Endothelial cell of umbilical vein (primary cell): Measurements from ENCODE around the gene SREBF1. TPM values are rescaled to one million over a fixed set of nuclear protein-coding genes. Genes with fewer than 3 reads are reported as not detected.

Source experiments
- BruUV-seq: library from RNA; stranded (reverse); fragments of 400-500 nt; replicated peaks from 2 replicates; lab custom pipeline; 2021; lab: Mats Ljungman, UMichigan
- CTCF ChIA-PET: fragments of 300-600, 350-600 bp; sonication (Branson Sonifier 250); formaldehyde crosslinking; loops from one replicate; lab custom pipeline; 2021; ENCODE audit warnings: antibody characterized with exemption, inconsistent platforms; lab: Charles Lee
- POLR2A ChIA-PET: fragments of 300-600, 350-600 bp; sonication (Branson Sonifier 250); formaldehyde crosslinking; loops from one replicate; lab custom pipeline; 2021; ENCODE audit warnings: antibody characterized with exemption, inconsistent platforms; lab: Charles Lee
- DNase-seq: peaks from one replicate; pipeline ENCODE4 v3.0.0-alpha.2; 2011; ENCODE audit warnings: low read depth, low spot score
- FAIRE-seq: peaks from 2 replicates; lab custom pipeline; 2011; peaks lifted over from hg19 to GRCh38; lab: Jason Lieb, UNC
- H2AFZ ChIP-seq: 2 replicates; pipeline ENCODE4 v1.6.0; 2012; ENCODE audit warnings: low read depth, low read length, control low read depth, inconsistent platforms
- H3K27ac ChIP-seq: 2 replicates; pipeline ENCODE4 v1.5.1; 2011; ENCODE audit warnings: low read depth, mild to moderate bottlenecking, control low read depth, low read length, moderate library complexity; ENCODE audit not compliant: insufficient read depth
- H3K27me3 ChIP-seq, 2 experiments: 2 replicates each; pipeline versions ENCODE4 v1.6.0 to v1.6.1; 2011; ENCODE audit warnings: low read length in 2 of 2, mixed read lengths in 1 of 2; ENCODE audit not compliant: control insufficient read depth in 2 of 2, insufficient read depth in 2 of 2
- H3K36me3 ChIP-seq, 2 experiments: 2 replicates in 1 of 2; 3 replicates in 1 of 2; pipeline ENCODE4 v1.5.1; 2011; ENCODE audit warnings: low read length in 2 of 2, mild to moderate bottlenecking in 1 of 2, moderate library complexity in 1 of 2; ENCODE audit not compliant: control insufficient read depth in 2 of 2, insufficient read depth in 2 of 2; ENCODE audit errors: extremely low read depth in 1 of 2
- H3K4me1 ChIP-seq: 3 replicates; pipeline ENCODE4 v1.5.1; 2011; ENCODE audit warnings: mild to moderate bottlenecking, low read length; ENCODE audit not compliant: control insufficient read depth, insufficient read depth; ENCODE audit errors: extremely low read depth
- H3K4me2 ChIP-seq: 2 replicates; pipeline ENCODE4 v1.6.1; 2011; ENCODE audit warnings: low read length, control low read depth, mixed read lengths; ENCODE audit not compliant: insufficient read depth
- H3K4me3 ChIP-seq, 3 experiments: fragments of 200-600 bp in 1 of 3; sonication (generic), shearing (Covaris generic) in 1 of 3; replicated peaks in 1 of 3; 2 replicates each; pipeline ENCODE4 v1.5.1; 2011 to 2016; ENCODE audit warnings: control low read depth in 3 of 3, low read length in 3 of 3, mild to moderate bottlenecking in 2 of 3, inconsistent platforms in 1 of 3, low read depth in 1 of 3, moderate library complexity in 1 of 3; ENCODE audit not compliant: insufficient read depth in 1 of 3
- H3K79me2 ChIP-seq: 2 replicates; pipeline ENCODE4 v1.6.0; 2012; ENCODE audit warnings: low read length, inconsistent platforms; ENCODE audit not compliant: control insufficient read depth, insufficient read depth
- H3K9ac ChIP-seq: replicated peaks from 2 replicates; pipeline ENCODE3; 2011; ENCODE audit warnings: low read length, control low read depth; ENCODE audit not compliant: insufficient read depth; ENCODE audit errors: extremely low read depth
- H3K9me1 ChIP-seq: replicated peaks from 3 replicates; pipeline ENCODE4 v1.6.0; 2011; ENCODE audit warnings: mild to moderate bottlenecking, low read length; ENCODE audit not compliant: control insufficient read depth, insufficient read depth; ENCODE audit errors: extremely low read depth
- H3K9me3 ChIP-seq: replicated peaks from 2 replicates; pipeline ENCODE4 v1.5.1; 2012; ENCODE audit warnings: low read length, inconsistent platforms; ENCODE audit not compliant: control insufficient read depth, insufficient read depth
- H4K20me1 ChIP-seq: replicated peaks from 2 replicates; pipeline ENCODE3; 2011; ENCODE audit warnings: mild to moderate bottlenecking, low read length; ENCODE audit not compliant: control insufficient read depth, insufficient read depth; ENCODE audit errors: extremely low read depth
- EZH2 ChIP-seq: IDR thresholded peaks from 2 replicates; pipeline ENCODE4 v1.6.1; 2012; ENCODE audit warnings: borderline replicate concordance, low read depth, mild to moderate bottlenecking, moderate library complexity, low read length, inconsistent platforms; ENCODE audit not compliant: severe bottlenecking
- FOS ChIP-seq: IDR thresholded peaks from 2 replicates; pipeline ENCODE4 v1.6.1; 2011; ENCODE audit warnings: mild to moderate bottlenecking, low read length, moderate library complexity, borderline replicate concordance; ENCODE audit not compliant: insufficient read depth
- GATA2 ChIP-seq: IDR thresholded peaks from 2 replicates; pipeline ENCODE4 v1.7.0; 2011; ENCODE audit warnings: low read depth, mild to moderate bottlenecking, moderate library complexity, mixed read lengths, low read length; ENCODE audit not compliant: insufficient read length, insufficient read depth
- JUN ChIP-seq: IDR thresholded peaks from 2 replicates; pipeline ENCODE4 v1.6.1; 2011; ENCODE audit warnings: borderline replicate concordance, low read depth; ENCODE audit not compliant: insufficient read length, insufficient read depth
- MYC ChIP-seq: IDR thresholded peaks from one replicate; pipeline ENCODE4 v1.6.1; 2011; ENCODE audit warnings: mild to moderate bottlenecking, low read depth, low read length
- POLR2A ChIP-seq: IDR thresholded peaks from 2 replicates; pipeline ENCODE4 v1.6.1; 2012; ENCODE audit warnings: low read depth, mild to moderate bottlenecking, control low read depth, low read length
- POLR2AphosphoS5 ChIP-seq: IDR thresholded peaks from 2 replicates; pipeline ENCODE4 v1.6.1; 2012; ENCODE audit warnings: low read depth, mild to moderate bottlenecking, control low read depth, low read length, moderate library complexity; ENCODE audit not compliant: insufficient read depth
- dilution Hi-C: fragments of 300-500 bp; cut with MboI; formaldehyde crosslinking; loops from one replicate; pipeline ENCODE4 v1.15.0; 2019; ENCODE audit warnings: low sequenced_read_pairs; ENCODE audit not compliant: extremely low pct_ligation_motif_present
- intact Hi-C: fragments of 100-400 bp; cut with micrococcal nuclease; formaldehyde crosslinking; loops from one replicate; pipeline ENCODE4 v1.10.0; 2022
- polyA plus RNA-seq, 4 experiments: library from polyadenylated mRNA; depleted of rRNA in 3 of 4; stranded (reverse) in 3 of 4; unstranded in 1 of 4; fragments of >200 nt; gene quantifications; 2 replicates each; pipeline versions ENCODE4 v1.2.1 to v1.2.3, GENCODE V29; 2011 to 2012; ENCODE audit warnings: missing spikeins in 1 of 4
- total RNA-seq: library from RNA; stranded (reverse); gene quantifications from 2 replicates; pipeline ENCODE4 v1.2.3, GENCODE V29; 2021
- TF ChIP-seq, protein P1 (sequence below), 2 donors: IDR thresholded peaks; 1 replicate in 1 of 2; 2 replicates in 1 of 2; pipeline ENCODE4 v1.5.1; 2011; ENCODE audit warnings: low read length in 2 of 2, mild to moderate bottlenecking in 2 of 2, moderate library complexity in 2 of 2, control low read depth in 1 of 2, inconsistent platforms in 1 of 2, low read depth in 1 of 2; ENCODE audit not compliant: insufficient read depth in 1 of 2; ENCODE audit errors: extremely low read depth in 1 of 2
- TF ChIP-seq, protein P2 (sequence below): IDR thresholded peaks from 2 replicates; pipeline ENCODE4 v1.6.1; 2011; ENCODE audit not compliant: insufficient read depth, insufficient read length

Gene SREBF1
- total and polyA plus RNA-seq, 2 donors (not counting 3 experiments of a cell fraction or from before 2014, with no cell fraction given) = 50.4 to 109 TPM

DNA sequence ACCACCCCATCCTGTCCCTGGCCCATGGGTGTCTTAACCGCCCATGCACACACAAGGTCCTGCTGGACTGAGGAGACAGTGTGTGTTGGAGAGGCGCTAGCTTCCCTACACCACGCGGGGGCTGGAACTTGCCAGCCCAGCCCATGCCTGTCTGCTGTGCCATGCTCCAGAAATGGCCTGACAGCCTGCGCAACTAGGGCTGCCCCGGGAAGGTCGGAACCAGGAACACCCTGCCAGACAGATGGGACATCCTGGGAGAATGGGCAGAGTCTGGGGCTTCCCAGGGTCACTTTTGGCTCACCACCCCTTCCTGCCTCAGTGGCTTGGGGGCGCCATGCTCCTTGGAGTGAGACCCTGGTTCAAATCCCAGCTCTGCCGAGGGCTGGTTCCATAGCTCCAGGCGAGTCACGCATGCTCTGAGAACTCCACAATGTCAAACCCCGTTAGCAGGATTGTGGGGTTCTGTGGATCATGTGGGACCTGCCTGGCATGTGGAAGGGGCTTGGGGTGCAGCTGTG is 36.2 kb downstream of the SREBF1 start:
- H2AFZ ChIP-seq = no peak overlapping the region
- TF ChIP-seq, protein P1, sequence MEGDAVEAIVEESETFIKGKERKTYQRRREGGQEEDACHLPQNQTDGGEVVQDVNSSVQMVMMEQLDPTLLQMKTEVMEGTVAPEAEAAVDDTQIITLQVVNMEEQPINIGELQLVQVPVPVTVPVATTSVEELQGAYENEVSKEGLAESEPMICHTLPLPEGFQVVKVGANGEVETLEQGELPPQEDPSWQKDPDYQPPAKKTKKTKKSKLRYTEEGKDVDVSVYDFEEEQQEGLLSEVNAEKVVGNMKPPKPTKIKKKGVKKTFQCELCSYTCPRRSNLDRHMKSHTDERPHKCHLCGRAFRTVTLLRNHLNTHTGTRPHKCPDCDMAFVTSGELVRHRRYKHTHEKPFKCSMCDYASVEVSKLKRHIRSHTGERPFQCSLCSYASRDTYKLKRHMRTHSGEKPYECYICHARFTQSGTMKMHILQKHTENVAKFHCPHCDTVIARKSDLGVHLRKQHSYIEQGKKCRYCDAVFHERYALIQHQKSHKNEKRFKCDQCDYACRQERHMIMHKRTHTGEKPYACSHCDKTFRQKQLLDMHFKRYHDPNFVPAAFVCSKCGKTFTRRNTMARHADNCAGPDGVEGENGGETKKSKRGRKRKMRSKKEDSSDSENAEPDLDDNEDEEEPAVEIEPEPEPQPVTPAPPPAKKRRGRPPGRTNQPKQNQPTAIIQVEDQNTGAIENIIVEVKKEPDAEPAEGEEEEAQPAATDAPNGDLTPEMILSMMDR (IDR thresholded peaks at IDR 0.05; ENCODE audit: extremely low read depth in 1 of 2, insufficient read depth in 1 of 2, low read depth in 1 of 2, low read length in 2 of 2) = no peak
- TF ChIP-seq POLR2A (no peak), EZH2 (no peak), POLR2AphosphoS5 (no peak), MYC (no peak), JUN (no peak), GATA2 (no peak), FOS (no peak)
- TF ChIP-seq, protein P2, sequence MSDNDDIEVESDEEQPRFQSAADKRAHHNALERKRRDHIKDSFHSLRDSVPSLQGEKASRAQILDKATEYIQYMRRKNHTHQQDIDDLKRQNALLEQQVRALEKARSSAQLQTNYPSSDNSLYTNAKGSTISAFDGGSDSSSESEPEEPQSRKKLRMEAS = no peak
- no peak for DNase-seq
- H3K9me1 ChIP-seq = no peaks in the 10 kb centered on the region
- no peaks in the 10 kb centered on the region for H3K4me1 ChIP-seq
- no peak overlapping the region for H3K9ac ChIP-seq
- no peaks in the 10 kb centered on the region for H4K20me1 ChIP-seq
- intact Hi-C loops = no loop called here
- POLR2A ChIA-PET = no interaction called here
- no peak overlapping the region for H3K4me3 ChIP-seq
- no TSS peak for BruUV-seq
- no peaks in the 10 kb centered on the region for H3K9me3 ChIP-seq
- peaks cover 10 to 43% of the 10 kb centered on the region in 2 experiments for H3K36me3 ChIP-seq
- dilution Hi-C loops = no loop called here
- no peak overlapping the region for H3K27ac ChIP-seq
- no peak overlapping the region for H3K4me2 ChIP-seq
- no peaks in the 10 kb centered on the region for H3K79me2 ChIP-seq
- CTCF ChIA-PET = interaction anchor here (1.7 kb wide), 1 partner anchor 122 kb away, joined by 5 read pairs; no protein-coding TSS in a partner anchor
- no peaks in the 10 kb centered on the region for H3K27me3 ChIP-seq
- no peak for FAIRE-seq
